Endodermal cell (in vitro differentiated cells): ENCODE data around the gene ZC3HAV1L. TPM values are rescaled to one million over a fixed set of nuclear protein-coding genes. Genes with fewer than 3 reads are reported as not detected.

Experiments
- DNase-seq: peaks from one replicate; pipeline ENCODE4 v3.0.0-alpha.2; 2017
- H3K27ac ChIP-seq: 2 replicates; pipeline ENCODE4 v1.5.1; 2013; ENCODE audit warnings: mild to moderate bottlenecking, low read depth, low read length, moderate library complexity
- H3K27me3 ChIP-seq: 2 replicates; pipeline ENCODE4 v1.6.1; 2013; ENCODE audit warnings: mild to moderate bottlenecking, low read length, moderate library complexity; ENCODE audit not compliant: insufficient read depth, control insufficient read depth, poor library complexity, severe bottlenecking
- H3K36me3 ChIP-seq: 2 replicates; pipeline ENCODE4 v1.7.0; 2013; ENCODE audit warnings: mild to moderate bottlenecking, low read length, moderate library complexity; ENCODE audit not compliant: control insufficient read depth, insufficient read depth
- H3K4me1 ChIP-seq: one replicate; pipeline ENCODE4 v1.7.0; 2013; ENCODE audit warnings: low read length; ENCODE audit not compliant: control insufficient read depth, insufficient read depth
- H3K4me3 ChIP-seq: 2 replicates; pipeline ENCODE4 v1.5.1; 2013; ENCODE audit warnings: mild to moderate bottlenecking, low read length, moderate library complexity
- H3K9ac ChIP-seq: 2 replicates; pipeline ENCODE4 v1.6.1; 2013; ENCODE audit warnings: mild to moderate bottlenecking, low read length, moderate library complexity; ENCODE audit not compliant: poor library complexity, severe bottlenecking; ENCODE audit errors: extremely low read depth
- H3K9me3 ChIP-seq: 2 replicates; pipeline ENCODE4 v1.6.1; 2013; ENCODE audit warnings: mild to moderate bottlenecking, low read length, moderate library complexity; ENCODE audit not compliant: control insufficient read depth
- H3K27ac Mint-ChIP-seq: 2 replicates; pipeline ENCODE4 v1.8.0; 2020; ENCODE audit warnings: mixed read lengths
- H3K27me3 Mint-ChIP-seq: 2 replicates; pipeline ENCODE4 v1.8.0; 2021; ENCODE audit warnings: mild to moderate bottlenecking, mixed read lengths; ENCODE audit not compliant: insufficient read depth
- H3K36me3 Mint-ChIP-seq: 2 replicates; pipeline ENCODE4 v1.8.0; 2020; ENCODE audit warnings: low read depth, mixed read lengths
- H3K4me1 Mint-ChIP-seq: 2 replicates; pipeline ENCODE4 v1.8.0; 2020; ENCODE audit warnings: mixed read lengths
- H3K4me3 Mint-ChIP-seq: 2 replicates; pipeline ENCODE4 v1.8.0; 2020; ENCODE audit warnings: mild to moderate bottlenecking, moderate library complexity, mixed read lengths
- H3K9me3 Mint-ChIP-seq: 2 replicates; pipeline ENCODE4 v1.8.0; 2020; ENCODE audit warnings: mild to moderate bottlenecking, mixed read lengths
- CTCF ChIP-seq: fragments of 200-600 bp; sonication (generic); conservative IDR thresholded peaks from 2 replicates; pipeline ENCODE4 v1.5.0; 2021; ENCODE audit warnings: antibody characterized with exemption, mild to moderate bottlenecking
- WGBS, 2 experiments: methylation state at CpG; one replicate each; pipeline versions ENCODE4 v1.1.5 to v1.1.7; 2013; ENCODE audit warnings: missing lambda C conversion rate in 2 of 2, mixed read lengths in 1 of 2; ENCODE audit not compliant: insufficient coverage in 1 of 2, insufficient read length in 1 of 2; 5-methylcytosine and 5-hydroxymethylcytosine counted together
- total RNA-seq, 2 donors: library from RNA; stranded (reverse); fragmentation: NEBNext Ultra II Directional in 1 of 2; extraction: Animal tissue kit (Norgen Biotek cat#: 25700) in 1 of 2; gene quantifications; 2 replicates in 1 of 2; 3 replicates in 1 of 2; pipeline ENCODE4 v1.2.1, GENCODE V29; 2021

The ZC3HAV1L gene
- total RNA-seq, 2 donors from 2014 or later: 9.7 to 10.9 TPM

GRCh38 chr7:139068544-139069399 is 32.9 kb upstream of the ZC3HAV1L start:
- no peak for TF ChIP-seq CTCF
- no peaks in the 10 kb centered on the region for H3K9me3 Mint-ChIP-seq
- H3K9me3 ChIP-seq: no peaks in the 10 kb centered on the region
- H3K27ac Mint-ChIP-seq: no peak overlapping the region
- H3K4me1 Mint-ChIP-seq: no peaks in the 10 kb centered on the region
- no peak overlapping the region for H3K27ac ChIP-seq
- peaks cover 86% of the 10 kb centered on the region for H3K36me3 Mint-ChIP-seq
- no peak overlapping the region for H3K4me3 ChIP-seq
- H3K27me3 Mint-ChIP-seq: no peaks in the 10 kb centered on the region
- no peak overlapping the region for H3K9ac ChIP-seq
- no peak for DNase-seq
- H3K27me3 ChIP-seq: no peaks in the 10 kb centered on the region
- H3K4me1 ChIP-seq: no peaks in the 10 kb centered on the region
- H3K4me3 Mint-ChIP-seq: no peak overlapping the region
- WGBS, 2 experiments: 94 to 100% methylated on average over 6 to 9 of the region's 9 CpGs
- H3K36me3 ChIP-seq: peaks cover 89% of the 10 kb centered on the region

- WGBS, 2 experiments: 94% methylated on average over 7 to 9 of the region's 9 CpGs
- DNase-seq: no peak
- H3K36me3 Mint-ChIP-seq: peaks cover 79% of the 10 kb centered on the region
- peak overlapping the region; percentile 30 for H3K27ac Mint-ChIP-seq
- no peak overlapping the region for H3K4me3 Mint-ChIP-seq
- H3K9me3 Mint-ChIP-seq: no peaks in the 10 kb centered on the region
- Histone ChIP-seq H3K27me3 (no peaks in the 10 kb centered on the region), H3K4me3 (no peak overlapping the region), H3K4me1 (no peaks in the 10 kb centered on the region), H3K9me3 (no peaks in the 10 kb centered on the region), H3K27ac (no peak overlapping the region), H3K36me3 (peaks cover 88% of the 10 kb centered on the region), H3K9ac (no peak overlapping the region)
- no peaks in the 10 kb centered on the region for H3K27me3 Mint-ChIP-seq
- TF ChIP-seq CTCF: no peak
- H3K4me1 Mint-ChIP-seq: no peaks in the 10 kb centered on the region
Observed at GRCh38 chr7:139066315-139066714, 30.5 kb upstream of the ZC3HAV1L start.

- no peak overlapping the region for H3K9ac ChIP-seq
- H3K27ac ChIP-seq: no peak overlapping the region
- no peak for TF ChIP-seq CTCF
- H3K4me3 ChIP-seq: no peak overlapping the region
- Mint-ChIP-seq H3K36me3 (peaks cover 82% of the 10 kb centered on the region), H3K4me1 (no peaks in the 10 kb centered on the region), H3K27me3 (no peaks in the 10 kb centered on the region), H3K4me3 (no peak overlapping the region), H3K9me3 (no peaks in the 10 kb centered on the region), H3K27ac (no peak overlapping the region)
- H3K36me3 ChIP-seq: peaks cover 90% of the 10 kb centered on the region
- 94 to 96% methylated on average over 10 to 11 of the region's 11 CpGs for WGBS, 2 experiments
- no peak for DNase-seq
- H3K27me3 ChIP-seq: no peaks in the 10 kb centered on the region
- H3K9me3 ChIP-seq: no peaks in the 10 kb centered on the region
- no peaks in the 10 kb centered on the region for H3K4me1 ChIP-seq
Observed at GRCh38 chr7:139065323-139065722, 29.5 kb upstream of the ZC3HAV1L start.
